GM23248 (cell line): ENCODE results near the gene GJA3. TPM values are rescaled to one million over a fixed set of nuclear protein-coding genes. Genes with fewer than 3 reads are reported as not detected.
A peak's percentile ranks its signal among the peaks of the same experiment; 100 is the strongest.

ENCODE experiments used
- DNase-seq: peaks from one replicate; pipeline ENCODE4 v3.0.0-alpha.2; 2015
- H2AFZ ChIP-seq: fragments of 200-600 bp; sonication (generic); 2 replicates; pipeline ENCODE4 v1.6.1; 2016; ENCODE audit warnings: antibody characterized with exemption
- H3F3A ChIP-seq: fragments of 200-600 bp; sonication (generic); 2 replicates; pipeline ENCODE4 v1.6.1; 2016; ENCODE audit warnings: mild to moderate bottlenecking, antibody characterized with exemption, mixed run types; ENCODE audit not compliant: insufficient read depth
- H3K27ac ChIP-seq: fragments of 200-600 bp; sonication (generic); 2 replicates; pipeline ENCODE4 v1.5.1; 2016; ENCODE audit warnings: mild to moderate bottlenecking
- H3K27me3 ChIP-seq: fragments of 200-600 bp; sonication (generic); replicated peaks from 2 replicates; pipeline ENCODE4 v1.6.1; 2016; ENCODE audit warnings: mild to moderate bottlenecking; ENCODE audit not compliant: insufficient read depth
- H3K36me3 ChIP-seq: fragments of 200-600 bp; sonication (generic); 2 replicates; pipeline ENCODE4 v1.6.1; 2016; ENCODE audit warnings: low read depth, mild to moderate bottlenecking
- H3K4me1 ChIP-seq: fragments of 200-600 bp; sonication (generic); 2 replicates; pipeline ENCODE4 v1.6.1; 2016; ENCODE audit warnings: mild to moderate bottlenecking; ENCODE audit not compliant: insufficient read depth
- H3K4me2 ChIP-seq: fragments of 200-600 bp; sonication (generic); one replicate; pipeline ENCODE4 v1.6.1; 2016; ENCODE audit warnings: mild to moderate bottlenecking; ENCODE audit not compliant: unreplicated experiment
- H3K4me3 ChIP-seq: fragments of 200-600 bp; sonication (generic); 2 replicates; pipeline ENCODE4 v1.5.1; 2016; ENCODE audit warnings: mild to moderate bottlenecking
- H3K79me2 ChIP-seq: fragments of 200-600 bp; sonication (generic); 2 replicates; pipeline ENCODE4 v1.6.1; 2016; ENCODE audit warnings: mild to moderate bottlenecking; ENCODE audit not compliant: insufficient read depth
- H3K9ac ChIP-seq: fragments of 200-600 bp; sonication (generic); 2 replicates; pipeline ENCODE4 v1.6.1; 2016; ENCODE audit warnings: mild to moderate bottlenecking
- H3K9me2 ChIP-seq: fragments of 200-600 bp; sonication (generic); 2 replicates; pipeline ENCODE4 v1.6.1; 2016; ENCODE audit warnings: mixed run types, mild to moderate bottlenecking, moderate library complexity; ENCODE audit not compliant: insufficient read depth
- H3K9me3 ChIP-seq: fragments of 200-600 bp; sonication (generic); one replicate; pipeline ENCODE4 v1.6.1; 2017; ENCODE audit warnings: low read depth
- H4K20me1 ChIP-seq: fragments of 200-600 bp; sonication (generic); 2 replicates; pipeline ENCODE4 v1.6.0; 2016; ENCODE audit not compliant: insufficient read depth
- EZH2 ChIP-seq: fragments of 200-600 bp; sonication (generic); IDR thresholded peaks from 2 replicates; pipeline ENCODE4 v1.6.1; 2018; ENCODE audit warnings: antibody characterized with exemption, mild to moderate bottlenecking; ENCODE audit not compliant: insufficient read depth, poor library complexity, severe bottlenecking
- EZH2phosphoT487 ChIP-seq: fragments of 200-600 bp; sonication (generic); IDR thresholded peaks from 2 replicates; pipeline ENCODE4 v1.6.1; 2018; ENCODE audit warnings: antibody characterized with exemption, moderate library complexity, mild to moderate bottlenecking, low read depth; ENCODE audit not compliant: insufficient read depth
- WGBS, 2 experiments: methylation state at CpG; one replicate each; pipeline ENCODE4 v1.1.6; 2015 to 2017; ENCODE audit warnings: low lambda C conversion rate in 2 of 2, low coverage in 1 of 2; ENCODE audit errors: missing lambda C conversion rate in 2 of 2; 5-methylcytosine and 5-hydroxymethylcytosine counted together
- in situ Hi-C: fragments of 300-500 bp; cut with MboI; formaldehyde crosslinking; loops from 2 replicates; pipeline ENCODE4 v1.15.0; 2020
- polyA plus RNA-seq: library from polyadenylated mRNA; unstranded; fragments of >200 nt; fragmentation: Nextera tagmentation; extraction: Ambion mirVana; gene quantifications from 2 replicates; pipeline ENCODE4 v1.2.1, GENCODE V29; 2016
- total RNA-seq: library from RNA; depleted of rRNA; stranded (reverse); fragments of >200 nt; shearing (Covaris generic); gene quantifications from 2 replicates; pipeline ENCODE4 v1.2.3, GENCODE V29; 2014

The GJA3 gene
- total and polyA plus RNA-seq, 2 experiments from 2014 or later: 1.9 to 5.5 TPM

- Histone ChIP-seq H3K4me2 (no peak overlapping the region), H3K27me3 (no peaks in the 10 kb centered on the region), H3K4me1 (peaks cover 8% of the 10 kb centered on the region), H2AFZ (no peak overlapping the region), H3K36me3 (no peaks in the 10 kb centered on the region), H3K9ac (no peak overlapping the region), H4K20me1 (no peaks in the 10 kb centered on the region), H3K9me3 (no peaks in the 10 kb centered on the region), H3K9me2 (no peaks in the 10 kb centered on the region), H3K79me2 (no peaks in the 10 kb centered on the region), H3F3A (peaks cover 17% of the 10 kb centered on the region), H3K4me3 (no peak overlapping the region), H3K27ac (no peak overlapping the region)
- DNase-seq: no peak
- 58 to 61% methylated on average over 2 of the region's 2 CpGs for WGBS, 2 experiments
- in situ Hi-C loops: no loop called here
- TF ChIP-seq EZH2: no peak
- TF ChIP-seq EZH2phosphoT487: no peak
These were observed 30.8 kb downstream of the GJA3 start for GRCh38 chr13:20130012-20130411.

GRCh38 chr13:20129076-20129475 lies 31.8 kb downstream of the GJA3 start:
- WGBS, 2 experiments: 84 to 85% methylated on average over 17 to 18 of the region's 18 CpGs
- no peak for TF ChIP-seq EZH2
- TF ChIP-seq EZH2phosphoT487: no peak
- no peaks in the 10 kb centered on the region for H3K27me3 ChIP-seq
- H2AFZ ChIP-seq: no peak overlapping the region
- no peaks in the 10 kb centered on the region for H3K9me3 ChIP-seq
- H4K20me1 ChIP-seq: no peaks in the 10 kb centered on the region
- no peak overlapping the region for H3K27ac ChIP-seq
- H3K4me1 ChIP-seq: peaks cover 15% of the 10 kb centered on the region
- H3K9me2 ChIP-seq: no peaks in the 10 kb centered on the region
- H3K4me3 ChIP-seq: no peak overlapping the region
- H3K79me2 ChIP-seq: no peaks in the 10 kb centered on the region
- no peak overlapping the region for H3K9ac ChIP-seq
- H3F3A ChIP-seq: peaks cover 19% of the 10 kb centered on the region
- H3K36me3 ChIP-seq: no peaks in the 10 kb centered on the region
- in situ Hi-C loops: no loop called here
- H3K4me2 ChIP-seq: no peak overlapping the region
- no peak for DNase-seq

- peak overlapping the region; percentile 69 for H3K4me3 ChIP-seq
- TF ChIP-seq EZH2phosphoT487 (no peak), EZH2 (no peak)
- in situ Hi-C loops: no loop called here
These were observed 32.4 kb downstream of the GJA3 start for GRCh38 chr13:20128459-20128931.

GRCh38 chr13:20127562-20128458 lies 33.0 kb downstream of the GJA3 start:
- peak; percentile 76 for DNase-seq
- 2 to 3% methylated on average over 59 to 70 of the region's 82 CpGs for WGBS, 2 experiments

More at GRCh38 chr13:20128459-20128931, 32.4 kb downstream of the GJA3 start:
- no peak for DNase-seq
- H3K27ac ChIP-seq: 0 out of 2 replicates have a peak overlapping the region, but pooled peaks have one; percentile 70
- H3K36me3 ChIP-seq: no peaks in the 10 kb centered on the region
- no peaks in the 10 kb centered on the region for H3K27me3 ChIP-seq
- H4K20me1 ChIP-seq: no peaks in the 10 kb centered on the region
- peaks cover 19% of the 10 kb centered on the region for H3F3A ChIP-seq
- H3K9me3 ChIP-seq: no peaks in the 10 kb centered on the region
- H3K9ac ChIP-seq: peak overlapping the region; percentile 89
- no peaks in the 10 kb centered on the region for H3K9me2 ChIP-seq
- no peaks in the 10 kb centered on the region for H3K79me2 ChIP-seq
- 23 to 25% methylated on average over 25 to 28 of the region's 28 CpGs for WGBS, 2 experiments
- peak overlapping the region; percentile 94 for H2AFZ ChIP-seq
- peak overlapping the region; percentile 85 for H3K4me2 ChIP-seq
- peaks cover 16% of the 10 kb centered on the region for H3K4me1 ChIP-seq

More at GRCh38 chr13:20127562-20128458, 33.0 kb downstream of the GJA3 start:
- Histone ChIP-seq H2AFZ (peak overlapping the region; percentile 94), H3F3A (peaks cover 19% of the 10 kb centered on the region), H3K27ac (peak overlapping the region; percentile 70), H3K4me2 (peak overlapping the region; percentile 85), H3K4me1 (peaks cover 16% of the 10 kb centered on the region), H3K36me3 (no peaks in the 10 kb centered on the region), H3K79me2 (no peaks in the 10 kb centered on the region), H4K20me1 (no peaks in the 10 kb centered on the region), H3K27me3 (no peaks in the 10 kb centered on the region), H3K9ac (peak overlapping the region; percentile 89), H3K4me3 (peak overlapping the region; percentile 69), H3K9me3 (no peaks in the 10 kb centered on the region), H3K9me2 (no peaks in the 10 kb centered on the region)
- TF ChIP-seq EZH2phosphoT487 (no peak), EZH2 (no peak)
- in situ Hi-C loops: no loop called here
